RWPE1 (cell line): Measurements from ENCODE around the gene CDR2.
A peak's percentile ranks its signal among the peaks of the same experiment; 100 is the strongest.

Experiments used
- CTCF ChIA-PET: fragments of 350-600 bp; sonication (Branson Sonifier 250); formaldehyde crosslinking; extraction: SDS; loops from one replicate; lab custom pipeline; 2021; lab: Yijun Ruan, JAX
- POLR2A ChIA-PET: fragments of 400-600 bp; formaldehyde crosslinking; extraction: SDS; loops from one replicate; lab custom pipeline; 2020; ENCODE audit warnings: antibody characterized with exemption; ENCODE audit not compliant: low non-redundant PET; lab: Yijun Ruan, JAX
- DNase-seq: peaks from one replicate; pipeline ENCODE4 v3.0.0; 2012; ENCODE audit warnings: low spot score
- H3K27ac ChIP-seq: fragments of 450-650 bp; 2 replicates; pipeline ENCODE4 v1.5.1; 2017
- CTCF ChIP-seq: fragments of 450-650 bp; conservative IDR thresholded peaks from 2 replicates; pipeline ENCODE4 v1.5.1; 2017; ENCODE audit warnings: low read depth, mild to moderate bottlenecking

Gene CDR2

GRCh38 chr16:22397464-22397863 lies 23.0 kb upstream of the CDR2 start:
- H3K27ac ChIP-seq, result no peak overlapping the region
- no peak for DNase-seq
- TF ChIP-seq CTCF, result no peak
- CTCF ChIA-PET, result interaction anchor here (0.6 kb wide), 1 partner anchor 841 kb away, joined by 3 read pairs; no protein-coding TSS in a partner anchor
- POLR2A ChIA-PET, result no interaction called here

GRCh38 chr16:22395960-22396359 lies 21.5 kb upstream of the CDR2 start:
- ChIA-PET POLR2A (no interaction called here), CTCF (no interaction called here)
- TF ChIP-seq CTCF, result no peak
- H3K27ac ChIP-seq, result no peak overlapping the region
- no peak for DNase-seq

- ChIA-PET CTCF (no interaction called here), POLR2A (no interaction called here)
- no peak for DNase-seq
- no peak overlapping the region for H3K27ac ChIP-seq
- TF ChIP-seq CTCF, result no peak
Observed at GRCh38 chr16:22394121-22394520, 19.7 kb upstream of the CDR2 start.

DNA sequence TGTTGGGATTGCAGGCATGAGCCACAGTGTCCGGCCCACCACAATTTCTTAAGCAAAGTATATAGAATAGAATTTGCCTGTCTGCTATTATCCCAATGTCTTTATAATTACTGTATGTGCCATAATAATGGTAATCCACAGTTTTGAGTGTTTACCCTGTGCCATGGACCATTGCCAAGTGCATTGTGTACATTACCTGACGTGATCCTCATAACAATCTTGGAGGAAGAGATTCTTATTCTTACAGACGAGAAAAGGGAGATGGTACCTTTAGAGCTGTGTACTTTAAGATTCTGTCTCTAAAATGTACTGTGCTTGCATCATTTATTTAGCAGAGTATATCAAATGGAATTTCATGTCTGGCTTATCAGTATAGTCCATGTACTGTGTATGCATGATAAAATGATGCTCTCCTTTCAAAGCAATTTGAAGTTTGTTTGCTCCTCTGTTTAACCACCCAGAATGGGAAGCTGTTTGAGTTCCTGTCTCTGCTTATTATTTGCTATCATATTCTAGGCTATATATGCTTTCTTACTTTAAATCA lies 13.8 kb upstream of the CDR2 start:
- no peak for DNase-seq
- TF ChIP-seq CTCF, result no peak
- H3K27ac ChIP-seq, result no peak overlapping the region
- CTCF ChIA-PET, result no interaction called here
- POLR2A ChIA-PET, result no interaction called here

DNA sequence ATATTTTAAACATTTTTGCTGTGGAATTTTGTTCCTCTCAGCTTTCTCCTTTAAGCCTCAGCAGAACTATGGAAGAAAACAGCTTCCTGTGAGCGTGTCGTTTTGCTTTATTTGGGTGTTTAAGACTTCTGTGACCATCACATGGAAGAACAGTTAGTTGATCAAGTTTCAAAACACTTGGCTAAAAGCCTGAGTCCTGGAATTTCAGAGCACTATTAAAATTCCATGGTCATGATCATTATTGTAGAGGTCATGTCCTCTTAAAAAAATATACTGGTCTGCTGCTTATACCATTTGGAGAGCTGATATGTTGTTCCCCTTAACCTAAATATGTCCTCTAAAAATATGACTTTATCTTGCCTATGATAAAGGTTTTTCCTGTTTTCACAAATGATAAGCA lies 12.6 kb upstream of the CDR2 start:
- peak; percentile 39 for DNase-seq
- CTCF ChIA-PET, result no interaction called here
- POLR2A ChIA-PET, result no interaction called here
- 0 out of 2 replicates have a peak overlapping the region, but pooled peaks have one; percentile 27 for H3K27ac ChIP-seq
- no peak for TF ChIP-seq CTCF

- ChIA-PET CTCF (no interaction called here), POLR2A (no interaction called here)
- H3K27ac ChIP-seq, result no peak overlapping the region
- no peak for TF ChIP-seq CTCF
- DNase-seq, result no peak
Observed at GRCh38 chr16:22385196-22385595, 10.8 kb upstream of the CDR2 start.
